HL-60/S4 treated with phorbol 12-myristate 13-acetate at 8.2 ng/mL for 4 days and 3 days (cell line): ENCODE results near the gene C2orf81.
"Not testable (repeated sequence)": the region's sequence is repeated elsewhere in the genome, so short reads cannot be mapped to it uniquely, and the experiment has no call there.

Source experiments
- in situ Hi-C: fragments of 300-500 bp; cut with MboI; formaldehyde crosslinking; loops from 2 replicates; pipeline ENCODE4 v1.15.0; 2022; ENCODE audit warnings: low sequenced_read_pairs

The C2orf81 gene

DNA sequence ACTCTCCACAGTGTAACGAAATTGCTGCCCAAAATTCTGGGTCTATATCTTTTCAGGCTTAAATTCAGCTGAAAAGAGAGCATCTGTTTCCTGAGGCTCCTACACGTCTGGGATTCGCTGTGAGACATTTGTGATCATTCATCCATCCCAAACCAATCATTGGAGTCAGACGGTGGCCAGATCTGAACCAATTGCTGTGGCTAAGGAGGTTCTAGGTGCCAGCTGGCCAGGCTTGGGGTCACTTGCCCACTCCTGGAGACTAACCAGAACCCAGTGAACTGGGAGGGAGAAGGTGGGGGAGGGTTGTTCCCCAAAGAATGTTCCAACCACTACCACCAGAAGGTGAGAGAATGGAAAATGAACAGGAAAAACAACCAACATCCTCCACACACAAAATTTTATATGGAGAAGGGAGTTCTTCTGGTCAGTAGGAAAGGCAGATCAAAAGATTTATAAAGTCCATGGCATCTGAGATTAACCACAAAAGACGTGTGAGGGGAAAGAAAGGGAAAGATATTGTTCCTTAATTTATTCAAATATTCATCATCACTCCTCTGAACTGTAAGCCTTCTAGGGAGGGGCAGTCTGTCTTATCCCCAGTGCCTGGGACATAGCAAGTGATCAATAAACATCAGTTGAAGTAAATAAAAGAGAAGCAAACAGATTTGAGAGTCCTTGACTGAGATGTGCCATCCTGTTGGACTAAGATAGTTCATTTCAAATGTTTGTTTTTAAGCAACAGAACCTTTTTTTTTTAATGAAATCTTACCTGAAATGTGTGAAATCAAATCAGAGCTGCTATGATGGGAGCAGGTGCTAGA is 23.3 kb upstream of the C2orf81 start:
- in situ Hi-C loops, result no loop called here

DNA sequence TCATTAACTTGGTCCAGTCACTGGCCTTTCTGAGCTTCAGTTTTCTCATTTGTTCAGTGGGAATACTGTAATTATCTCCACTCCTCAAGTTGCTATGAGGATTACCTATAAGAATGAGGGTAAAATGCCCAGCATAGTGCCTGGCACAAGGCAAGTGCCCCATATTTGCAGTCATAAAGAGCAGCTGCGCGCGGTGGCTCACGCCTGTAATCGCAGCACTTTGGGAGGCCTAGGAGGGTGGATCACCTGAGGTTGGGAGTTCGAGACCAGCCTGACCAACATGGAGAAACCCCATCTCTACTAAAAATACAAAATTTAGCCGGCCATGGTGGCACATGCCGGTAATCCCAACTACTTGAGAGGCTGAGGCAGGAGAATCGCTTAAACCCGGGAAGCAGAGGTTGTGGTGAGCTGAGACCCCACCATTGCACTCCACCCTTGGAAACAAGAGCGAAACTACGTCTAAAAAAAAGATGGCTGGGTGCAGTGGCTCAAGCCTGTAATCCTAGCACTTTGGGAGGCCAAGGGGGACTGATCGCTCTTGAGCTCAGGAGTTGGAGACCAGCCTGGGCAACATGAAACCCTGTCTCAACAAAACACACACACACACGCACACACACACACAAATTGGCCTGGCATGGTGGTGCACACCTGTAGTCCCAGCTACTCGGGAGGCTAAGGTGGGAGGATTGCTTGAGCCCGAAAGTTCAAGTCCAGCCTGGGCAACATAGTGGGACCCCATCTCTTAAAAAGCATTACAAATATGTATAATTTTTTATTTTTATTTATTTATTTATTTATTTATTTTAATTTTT is 21.3 kb upstream of the C2orf81 start:
- in situ Hi-C loops, result not testable (repeated sequence)

DNA sequence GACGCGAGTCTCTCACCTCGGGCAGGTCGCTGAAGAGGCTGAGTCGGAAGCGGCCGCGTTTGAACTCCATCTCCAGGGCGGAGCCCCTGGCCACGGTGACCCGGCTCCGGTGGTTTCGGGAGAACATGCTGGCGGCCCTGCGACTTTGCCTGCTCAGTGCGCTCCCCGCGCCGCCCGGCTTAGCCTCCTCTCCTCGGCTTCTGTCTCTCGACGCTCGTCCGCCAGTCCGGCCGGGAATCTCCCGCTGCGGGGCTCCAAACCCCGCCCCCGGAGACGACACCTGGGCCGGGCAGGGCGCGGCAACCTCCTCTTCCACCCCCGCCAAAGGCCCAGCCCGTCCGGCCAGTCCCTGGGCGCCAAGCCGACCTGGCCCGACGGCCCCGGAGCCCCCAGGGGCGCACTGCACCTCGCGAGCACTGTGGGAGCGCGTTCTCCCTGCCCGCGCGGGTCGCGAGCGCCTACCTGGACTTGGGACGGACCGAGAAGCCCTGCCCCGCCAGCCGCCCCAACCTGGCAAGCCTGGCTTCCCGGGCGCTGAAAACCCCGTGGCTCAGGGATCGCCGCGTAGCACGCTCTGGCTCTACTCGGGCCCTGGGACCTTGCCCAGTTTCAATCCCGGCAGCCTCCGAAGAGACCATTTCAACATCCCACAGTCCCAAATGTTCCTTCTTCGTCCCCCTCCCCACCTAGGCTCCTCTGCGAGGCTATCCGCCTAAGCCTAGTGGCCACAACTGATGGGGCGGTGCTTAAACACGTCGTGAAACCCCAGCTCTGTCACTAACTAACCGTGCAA is 20.5 kb upstream of the C2orf81 start, which contains the start of gene RTKN:
TSS of gene RTKN (minus strand) at position 248 of the 793 bp plus-strand sequence. CDS start at position 127, 121 bp downstream.
- in situ Hi-C loops, result no loop called here

DNA sequence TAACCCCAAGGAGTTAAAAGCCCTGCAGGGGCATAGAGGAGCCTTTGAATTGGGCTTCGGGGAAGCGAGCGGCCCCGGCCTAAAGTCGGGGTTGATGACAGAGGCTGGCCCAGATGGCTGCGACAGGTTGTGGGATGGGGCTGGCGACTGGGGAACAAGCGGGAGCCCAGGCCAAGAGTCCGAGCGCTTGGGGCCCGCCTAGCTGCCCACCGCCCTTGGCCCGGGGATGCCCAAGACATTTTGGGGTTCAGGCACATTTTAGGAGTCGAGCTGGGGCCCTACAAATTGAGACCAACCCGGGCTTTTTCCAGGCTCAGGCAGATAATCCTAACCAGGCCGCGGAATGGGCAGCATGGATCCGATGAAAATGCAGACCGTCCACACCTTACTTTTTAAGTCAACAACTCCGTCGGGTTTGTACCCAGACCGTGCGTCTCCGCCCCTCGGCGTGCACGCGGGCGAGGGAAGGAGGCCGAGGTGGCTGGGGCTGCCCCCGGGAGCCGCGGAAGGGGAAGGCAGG is 19.8 kb upstream of the C2orf81 start:
- in situ Hi-C loops, result no loop called here

- in situ Hi-C loops, result no loop called here
Observed at GRCh38 chr2:74440378-74441169, 19.2 kb upstream of the C2orf81 start.

DNA sequence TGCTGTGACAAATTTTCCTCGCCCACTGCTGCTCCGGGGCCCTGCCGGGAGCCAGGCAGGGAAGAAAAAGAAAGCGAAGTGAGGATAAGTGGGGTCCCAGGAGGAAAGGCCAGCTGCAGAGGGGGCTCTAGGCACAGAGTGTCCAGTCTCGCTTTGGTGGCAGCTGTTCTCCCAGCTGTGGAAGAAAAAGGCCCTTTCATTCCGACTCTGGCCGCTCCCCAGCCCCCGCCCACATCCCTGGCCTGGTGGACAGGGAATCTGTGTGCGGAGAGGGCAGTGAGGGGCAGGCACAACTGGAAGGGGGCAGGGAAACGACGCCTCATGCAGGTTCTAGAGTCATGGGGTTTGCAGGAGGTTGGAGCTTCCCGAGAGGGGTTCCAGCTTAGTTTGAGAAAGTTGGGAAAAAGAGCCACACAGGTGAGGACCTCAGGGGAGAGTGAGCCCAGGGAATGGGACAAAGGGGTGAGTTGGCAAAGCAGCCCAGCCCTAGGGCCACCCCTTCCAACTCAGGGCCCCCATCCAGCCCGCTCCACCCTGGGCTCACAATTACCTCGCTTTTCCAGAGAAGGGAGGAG is 18.5 kb upstream of the C2orf81 start:
- in situ Hi-C loops, result no loop called here

DNA sequence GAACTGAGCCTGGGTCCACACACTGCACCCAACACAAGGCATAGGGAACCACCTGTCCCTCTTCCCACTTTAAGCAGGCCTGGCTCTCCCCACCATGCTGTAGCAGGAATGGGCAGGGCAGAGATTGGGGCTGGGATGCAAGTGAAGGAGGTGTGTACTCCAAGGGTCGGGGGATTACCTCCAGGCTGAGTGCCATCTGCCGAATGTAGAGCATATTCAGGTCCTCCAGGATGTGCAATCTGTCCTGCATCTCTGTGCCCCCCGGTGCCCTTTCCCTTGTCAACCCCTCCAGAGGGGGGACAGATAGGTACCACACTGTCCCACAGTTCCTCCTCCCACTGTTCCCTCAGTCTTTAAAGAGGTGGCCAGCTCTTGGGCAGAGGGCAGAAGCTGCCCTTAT is 18.0 kb upstream of the C2orf81 start:
- in situ Hi-C loops, result no loop called here

- in situ Hi-C loops, result no loop called here
Observed at GRCh38 chr2:74438248-74438647, 16.8 kb upstream of the C2orf81 start.

DNA sequence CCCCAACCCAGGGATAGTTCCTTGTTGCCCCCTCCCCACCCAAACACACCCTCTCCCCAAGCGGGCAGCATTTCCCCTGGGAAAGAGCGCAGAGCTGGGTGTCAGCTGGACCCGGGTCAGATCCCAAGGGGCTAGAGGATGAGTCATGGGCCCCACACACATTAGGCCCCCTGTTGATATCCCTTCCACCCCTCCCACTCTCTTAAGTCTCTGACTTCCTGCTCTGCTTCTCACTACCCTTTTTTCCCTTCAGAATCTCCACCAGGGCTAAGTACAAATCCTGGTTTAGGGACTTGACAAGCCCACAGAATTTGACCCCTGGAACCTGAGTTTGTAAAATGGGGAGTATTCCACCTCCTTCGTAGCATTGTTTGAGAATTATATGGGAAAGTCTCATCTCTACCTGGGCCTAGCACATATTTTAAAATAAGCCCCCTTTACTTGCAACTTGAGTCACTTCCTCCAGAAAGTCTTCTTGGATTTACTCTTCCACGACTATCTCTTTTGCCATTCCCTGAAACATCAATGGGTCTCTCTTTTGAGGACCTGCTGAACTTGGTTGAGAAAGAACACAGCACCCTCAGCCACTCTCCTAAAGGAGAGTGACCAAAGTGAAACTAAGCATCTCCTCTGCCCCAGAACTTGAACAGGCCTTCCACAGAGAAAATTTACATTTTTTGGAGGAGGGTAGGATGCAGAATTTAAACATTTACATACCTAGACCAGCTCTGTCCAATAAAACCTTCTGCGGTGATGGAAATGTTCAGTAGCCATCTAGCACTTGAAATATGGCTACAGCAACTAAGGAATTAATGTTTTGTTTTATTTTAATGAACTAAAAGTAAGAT is 15.7 kb upstream of the C2orf81 start:
- in situ Hi-C loops, result no loop called here

DNA sequence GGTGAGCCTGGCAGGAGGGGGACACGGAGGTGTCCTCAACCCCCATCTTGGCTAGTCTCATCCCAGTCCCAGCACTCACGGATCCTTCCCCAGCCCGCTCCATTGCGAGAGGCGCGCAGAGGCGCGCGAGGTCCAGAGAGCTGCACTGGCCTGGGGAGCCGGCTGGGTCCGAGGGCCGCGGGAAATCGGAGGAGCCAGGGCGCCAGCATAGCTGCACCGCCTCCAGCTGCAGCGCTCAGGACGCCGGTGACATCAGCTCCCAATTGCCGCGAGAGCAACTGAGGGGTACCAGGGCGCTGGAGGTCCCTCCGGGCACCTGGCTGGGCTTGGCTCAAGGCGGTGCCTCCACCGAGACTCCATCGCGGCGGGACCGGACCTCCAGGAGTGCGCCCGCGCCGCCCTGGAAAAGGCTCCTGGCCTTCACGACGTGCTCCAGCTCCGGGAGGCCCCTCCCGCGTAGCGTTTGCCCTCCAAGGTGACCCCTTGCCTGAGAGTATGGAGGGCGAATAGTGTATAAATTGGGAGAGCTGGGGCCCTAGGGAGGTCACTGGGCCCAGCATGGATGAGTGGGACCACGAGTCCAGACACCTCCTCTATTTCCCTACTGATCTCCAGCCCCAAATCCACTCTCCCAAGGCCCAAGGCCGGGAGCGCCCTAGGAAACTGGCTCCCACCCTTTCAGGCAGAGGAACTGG is 14.8 kb upstream of the C2orf81 start:
- in situ Hi-C loops, result no loop called here

DNA sequence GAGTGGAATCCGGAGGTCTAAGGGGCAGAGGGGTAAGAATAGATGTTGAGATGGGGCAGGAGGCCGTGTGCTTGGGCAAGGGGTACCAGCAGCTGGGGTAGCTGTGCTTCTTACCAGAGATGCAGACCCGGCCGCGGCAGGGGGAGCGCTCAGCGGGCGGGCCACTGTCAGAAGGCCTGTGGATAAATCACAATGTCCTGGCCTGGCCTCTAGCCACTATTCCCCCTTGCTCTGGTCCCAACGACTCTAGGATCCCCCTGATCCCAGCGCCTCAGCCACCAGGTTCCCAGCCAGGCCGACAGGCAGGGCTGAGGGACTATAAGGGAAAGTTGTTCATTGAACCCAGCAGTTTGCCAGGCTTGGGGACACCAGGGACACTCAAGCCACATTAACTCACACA is 9.1 kb upstream of the C2orf81 start:
- in situ Hi-C loops, result no loop called here

GRCh38 chr2:74429487-74430451 is 8.3 kb upstream of the C2orf81 start:
- in situ Hi-C loops, result no loop called here

GRCh38 chr2:74428675-74429074 is 7.3 kb upstream of the C2orf81 start:
- in situ Hi-C loops, result no loop called here

- in situ Hi-C loops, result no loop called here
Observed at GRCh38 chr2:74427551-74427950, 6.1 kb upstream of the C2orf81 start.

DNA sequence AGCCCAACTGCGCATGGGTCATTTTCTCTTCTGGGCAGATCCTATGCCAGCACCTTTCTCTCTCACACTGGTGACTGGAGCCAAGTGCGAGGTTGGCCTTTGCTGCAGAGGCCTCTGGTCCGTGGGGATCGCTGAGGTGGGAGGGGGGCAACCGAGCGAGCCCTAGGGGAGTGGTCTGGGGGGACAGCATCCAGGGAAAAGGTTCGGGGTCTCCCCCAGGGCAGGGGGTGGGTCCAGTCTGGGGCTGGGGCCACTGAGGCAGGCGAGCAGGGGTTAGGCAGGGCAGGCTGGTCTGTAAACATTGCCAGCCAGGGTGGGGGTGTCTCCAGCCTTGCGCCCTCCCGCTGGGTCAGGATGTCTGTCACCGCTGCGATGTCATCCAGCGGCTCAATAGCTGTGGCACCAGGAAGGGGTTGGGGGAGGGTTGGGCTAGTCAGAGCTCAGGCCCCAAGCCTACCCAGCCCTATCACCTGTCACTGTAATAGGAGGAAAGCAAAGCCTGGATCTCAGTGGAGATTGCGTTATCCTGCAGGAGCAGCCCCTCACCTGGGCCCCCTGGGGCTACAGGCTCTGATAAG is 4.9 kb upstream of the C2orf81 start:
- in situ Hi-C loops, result no loop called here

DNA sequence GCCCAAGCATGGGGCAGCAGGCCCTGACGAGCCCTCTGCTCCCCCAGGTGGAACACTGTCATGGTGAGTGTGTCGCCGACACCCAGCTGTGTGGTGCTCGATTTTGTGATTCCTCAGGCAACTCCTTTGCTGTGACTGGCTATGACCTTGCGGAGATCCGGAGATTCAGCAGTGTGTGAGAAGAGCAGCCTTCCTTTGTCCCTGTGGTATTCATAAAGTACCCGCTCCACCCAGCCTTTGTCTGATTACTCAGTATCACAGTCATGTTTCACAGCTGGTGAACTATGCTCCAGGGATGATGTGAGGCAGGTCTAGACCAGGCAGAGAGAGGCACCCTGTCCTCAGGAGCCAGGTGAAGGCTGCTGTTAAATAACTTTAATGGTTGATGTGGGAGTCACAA is 4.1 kb upstream of the C2orf81 start:
- in situ Hi-C loops, result no loop called here

- in situ Hi-C loops, result no loop called here
Observed at GRCh38 chr2:74424995-74425406, 3.6 kb upstream of the C2orf81 start.
